K562 (cell line): Measurements from ENCODE around the gene HBG1. TPM values are rescaled to one million over a fixed set of nuclear protein-coding genes. Genes with fewer than 3 reads are reported as not detected.

Source experiments
- CREB3L1 ChIP-seq: fragments of 450-650 bp; IDR thresholded peaks from 2 replicates; pipeline ENCODE4 v1.6.1; 2014; ENCODE audit warnings: low read depth, mild to moderate bottlenecking, moderate library complexity, borderline replicate concordance
- CREM ChIP-seq: IDR thresholded peaks from 2 replicates; pipeline ENCODE4 v1.6.1; 2014; ENCODE audit warnings: antibody characterized with exemption, low read depth
- CXXC5 ChIP-seq: fragments of 250-450 bp; sonication (Bioruptor Pico); IDR thresholded peaks from 2 replicates; pipeline ENCODE4 v1.8.0; 2022; ENCODE audit warnings: inconsistent platforms, mild to moderate bottlenecking, moderate library complexity
- GABPB1 ChIP-seq: sonication (generic); formaldehyde crosslinking; IDR thresholded peaks from 2 replicates; pipeline ENCODE4 v1.8.0; 2022; ENCODE audit warnings: mild to moderate bottlenecking, missing genetic modification reagents
- HMGN3 ChIP-seq: IDR thresholded peaks from 2 replicates; pipeline ENCODE4 v1.6.1; 2011; ENCODE audit warnings: borderline replicate concordance, low read depth, mild to moderate bottlenecking, mixed read lengths, low read length; ENCODE audit not compliant: insufficient read length; ENCODE audit errors: extremely low read depth
- NCOA4 ChIP-seq: fragments of 450-650 bp; IDR thresholded peaks from 2 replicates; pipeline ENCODE4 v1.6.1; 2018; ENCODE audit warnings: mild to moderate bottlenecking; ENCODE audit not compliant: partially characterized antibody
- NR2C2 ChIP-seq, 2 experiments: fragments of 200-800 bp in 1 of 2; sonication (Bioruptor generic) in 1 of 2; sonication (generic) in 1 of 2; formaldehyde crosslinking in 1 of 2; IDR thresholded peaks; 2 replicates each; pipeline versions ENCODE4 v1.6.1 to v1.8.0; 2016 to 2022; ENCODE audit warnings: mild to moderate bottlenecking in 1 of 2, missing compliant biosample characterization in 1 of 2, missing genetic modification characterization in 1 of 2, missing genetic modification reagents in 1 of 2
- NR3C1 ChIP-seq: sonication (generic); formaldehyde crosslinking; IDR thresholded peaks from 2 replicates; pipeline ENCODE4 v1.8.1; 2022; ENCODE audit warnings: missing genetic modification reagents
- POLR2AphosphoS2 ChIP-seq: IDR thresholded peaks from 2 replicates; pipeline ENCODE4 v1.6.1; 2012; ENCODE audit warnings: low read length, improper control_type of control experiment
- POLR2B ChIP-seq: fragments of 450-650 bp; IDR thresholded peaks from 2 replicates; pipeline ENCODE4 v1.6.1; 2018; ENCODE audit warnings: low read depth; ENCODE audit not compliant: partially characterized antibody
- RBBP5 ChIP-seq: fragments of 200-600 bp; sonication (generic); IDR thresholded peaks from 2 replicates; pipeline ENCODE4 v1.6.1; 2012; ENCODE audit warnings: borderline replicate concordance, mild to moderate bottlenecking, low read length, control low read depth, inconsistent platforms; ENCODE audit not compliant: insufficient read depth, poor library complexity, severe bottlenecking
- SIRT6 ChIP-seq: IDR thresholded peaks from one replicate; pipeline ENCODE4 v1.6.1; 2012; ENCODE audit warnings: low read depth, mild to moderate bottlenecking, control low read depth, inconsistent platforms, low read length, moderate library complexity
- TFAM ChIP-seq: fragments of 250-450 bp; sonication (Bioruptor Pico); conservative IDR thresholded peaks from 2 replicates; pipeline ENCODE4 v1.5.0; 2021; ENCODE audit warnings: mild to moderate bottlenecking, moderate library complexity
- U2AF1 ChIP-seq: fragments of 200-400 bp; formaldehyde crosslinking; optimal IDR thresholded peaks from 2 replicates; pipeline ENCODE3; 2017; ENCODE audit warnings: mild to moderate bottlenecking, low read depth, low read length, moderate library complexity
- ZNF639 ChIP-seq, 2 experiments: fragments of 200-800 bp in 1 of 2; sonication (Bioruptor generic) in 1 of 2; sonication (generic) in 1 of 2; formaldehyde crosslinking in 1 of 2; IDR thresholded peaks in 1 of 2; conservative IDR thresholded peaks in 1 of 2; 2 replicates each; pipeline versions ENCODE4 v1.5.0 to v1.6.1; 2016 to 2020; ENCODE audit warnings: missing compliant biosample characterization in 1 of 2, missing genetic modification characterization in 1 of 2, missing genetic modification reagents in 1 of 2
- polyA plus RNA-seq, 8 experiments: library from polyadenylated mRNA; depleted of rRNA in 4 of 8; stranded (reverse) in 5 of 8; unstranded in 3 of 8; fragments of >200 nt; fragmentation: Nextera tagmentation in 2 of 8; fragmentation: Illumina TruSeq in 1 of 8; extraction: Ambion mirVana in 2 of 8; extraction: Trizol in 1 of 8; gene quantifications; 2 replicates each; pipeline versions ENCODE4 v1.2.1 to v1.2.3, GENCODE V29; 2011 to 2014; ENCODE audit warnings: inconsistent platforms in 1 of 8, missing spikeins in 1 of 8
- total RNA-seq, 7 experiments: library from RNA; depleted of rRNA in 6 of 7; stranded (reverse); fragments of >200 nt in 6 of 7; fragmentation: Illumina TruSeq in 2 of 7; extraction: Trizol in 2 of 7; gene quantifications; 2 replicates each; pipeline versions ENCODE4 v1.2.1 to v1.2.3, GENCODE V29; 2011 to 2021; ENCODE audit warnings: low replicate concordance in 1 of 7
- TF ChIP-seq, protein P1 (sequence below): sonication (generic); formaldehyde crosslinking; IDR thresholded peaks from 2 replicates; pipeline ENCODE4 v1.8.1; 2022; ENCODE audit warnings: missing genetic modification reagents
- TF ChIP-seq, protein P2 (sequence below): fragments of 250-450 bp; sonication (Bioruptor Pico); IDR thresholded peaks from 2 replicates; pipeline ENCODE4 v1.9.0; 2021; ENCODE audit warnings: mild to moderate bottlenecking
- TF ChIP-seq, protein P3 (sequence below), 2 experiments: fragments of 450-650 bp; IDR thresholded peaks; 2 replicates each; pipeline ENCODE4 v1.6.1; 2018; ENCODE audit warnings: mild to moderate bottlenecking in 2 of 2, low read depth in 1 of 2; ENCODE audit not compliant: partially characterized antibody in 2 of 2

Gene HBG1
- total and polyA plus RNA-seq, 9 of the 15 experiments (the other 6 are each of a cell fraction or from before 2014, with no cell fraction given) = 1,066 to 16,338 (median 4,898) TPM

GRCh38 chr11:5234381-5234834 lies 15.2 kb downstream of the HBG1 start, which contains the start of gene HBD (continued):
- TF ChIP-seq HMGN3 (no peak), NR2C2 (CRISPR knock-in tag; IDR thresholded peaks at IDR 0.05) (no peak), NR2C2 (tag; IDR thresholded peaks at IDR 0.05) (peak; percentile 28; the same call in 1 of the 2 replicates), CREB3L1 (no peak), U2AF1 (no peak), NCOA4 (no peak), TFAM (CRISPR knock-in tag) (no peak), ZNF639 (CRISPR knock-in tag; conservative IDR thresholded peaks at IDR 0.05 in 1 of 2, IDR thresholded peaks at IDR 0.05 in 1 of 2) (peak in 1 of 2 experiments; percentile 44; a peak in 1 of 4 replicates), POLR2B (no peak), SIRT6 (no peak), CREM (peak; percentile 5; the same call in 1 of the 2 replicates), POLR2AphosphoS2 (no peak), NR3C1 (CRISPR knock-in tag) (no peak), RBBP5 (peak; percentile 49), GABPB1 (CRISPR knock-in tag) (no peak), CXXC5 (peak; percentile 48; the same call in 1 of the 2 replicates)
- TF ChIP-seq, protein P1, sequence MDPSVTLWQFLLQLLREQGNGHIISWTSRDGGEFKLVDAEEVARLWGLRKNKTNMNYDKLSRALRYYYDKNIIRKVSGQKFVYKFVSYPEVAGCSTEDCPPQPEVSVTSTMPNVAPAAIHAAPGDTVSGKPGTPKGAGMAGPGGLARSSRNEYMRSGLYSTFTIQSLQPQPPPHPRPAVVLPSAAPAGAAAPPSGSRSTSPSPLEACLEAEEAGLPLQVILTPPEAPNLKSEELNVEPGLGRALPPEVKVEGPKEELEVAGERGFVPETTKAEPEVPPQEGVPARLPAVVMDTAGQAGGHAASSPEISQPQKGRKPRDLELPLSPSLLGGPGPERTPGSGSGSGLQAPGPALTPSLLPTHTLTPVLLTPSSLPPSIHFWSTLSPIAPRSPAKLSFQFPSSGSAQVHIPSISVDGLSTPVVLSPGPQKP (CRISPR knock-in tag) = no peak
- TF ChIP-seq, protein P2, sequence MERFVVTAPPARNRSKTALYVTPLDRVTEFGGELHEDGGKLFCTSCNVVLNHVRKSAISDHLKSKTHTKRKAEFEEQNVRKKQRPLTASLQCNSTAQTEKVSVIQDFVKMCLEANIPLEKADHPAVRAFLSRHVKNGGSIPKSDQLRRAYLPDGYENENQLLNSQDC (CRISPR knock-in tag) = no peak
- TF ChIP-seq, protein P3, sequence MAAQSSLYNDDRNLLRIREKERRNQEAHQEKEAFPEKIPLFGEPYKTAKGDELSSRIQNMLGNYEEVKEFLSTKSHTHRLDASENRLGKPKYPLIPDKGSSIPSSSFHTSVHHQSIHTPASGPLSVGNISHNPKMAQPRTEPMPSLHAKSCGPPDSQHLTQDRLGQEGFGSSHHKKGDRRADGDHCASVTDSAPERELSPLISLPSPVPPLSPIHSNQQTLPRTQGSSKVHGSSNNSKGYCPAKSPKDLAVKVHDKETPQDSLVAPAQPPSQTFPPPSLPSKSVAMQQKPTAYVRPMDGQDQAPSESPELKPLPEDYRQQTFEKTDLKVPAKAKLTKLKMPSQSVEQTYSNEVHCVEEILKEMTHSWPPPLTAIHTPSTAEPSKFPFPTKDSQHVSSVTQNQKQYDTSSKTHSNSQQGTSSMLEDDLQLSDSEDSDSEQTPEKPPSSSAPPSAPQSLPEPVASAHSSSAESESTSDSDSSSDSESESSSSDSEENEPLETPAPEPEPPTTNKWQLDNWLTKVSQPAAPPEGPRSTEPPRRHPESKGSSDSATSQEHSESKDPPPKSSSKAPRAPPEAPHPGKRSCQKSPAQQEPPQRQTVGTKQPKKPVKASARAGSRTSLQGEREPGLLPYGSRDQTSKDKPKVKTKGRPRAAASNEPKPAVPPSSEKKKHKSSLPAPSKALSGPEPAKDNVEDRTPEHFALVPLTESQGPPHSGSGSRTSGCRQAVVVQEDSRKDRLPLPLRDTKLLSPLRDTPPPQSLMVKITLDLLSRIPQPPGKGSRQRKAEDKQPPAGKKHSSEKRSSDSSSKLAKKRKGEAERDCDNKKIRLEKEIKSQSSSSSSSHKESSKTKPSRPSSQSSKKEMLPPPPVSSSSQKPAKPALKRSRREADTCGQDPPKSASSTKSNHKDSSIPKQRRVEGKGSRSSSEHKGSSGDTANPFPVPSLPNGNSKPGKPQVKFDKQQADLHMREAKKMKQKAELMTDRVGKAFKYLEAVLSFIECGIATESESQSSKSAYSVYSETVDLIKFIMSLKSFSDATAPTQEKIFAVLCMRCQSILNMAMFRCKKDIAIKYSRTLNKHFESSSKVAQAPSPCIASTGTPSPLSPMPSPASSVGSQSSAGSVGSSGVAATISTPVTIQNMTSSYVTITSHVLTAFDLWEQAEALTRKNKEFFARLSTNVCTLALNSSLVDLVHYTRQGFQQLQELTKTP (IDR thresholded peaks at IDR 0.05; ENCODE audit: low read depth in 1 of 2, partially characterized antibody in 2 of 2) = no peak
